ENCODE data around the gene FAM168A. TPM values are rescaled to one million over a fixed set of nuclear protein-coding genes. Genes with fewer than 3 reads are reported as not detected.

Gene FAM168A
- total RNA-seq, 1 donor: 28.2 TPM

GRCh38 chr11:73538381-73538872 lies 59.5 kb downstream of the FAM168A start:
- no peaks in the 10 kb centered on the region for H3K9me3 ChIP-seq (ENCODE audit: low read depth, low read length)
- H3K27me3 ChIP-seq (ENCODE audit: insufficient read depth, low read length): no peaks in the 10 kb centered on the region
- peaks cover 4% of the 10 kb centered on the region for H3K4me1 ChIP-seq (ENCODE audit: insufficient read depth, low read length)
- no peaks in the 10 kb centered on the region for H3K36me3 ChIP-seq (ENCODE audit: insufficient read depth, low read length)
- H3K27ac ChIP-seq (ENCODE audit: low read depth, low read length): no peak overlapping the region
- H3K4me2 ChIP-seq (ENCODE audit: insufficient read depth, low read length): no peak overlapping the region
- H2AFZ ChIP-seq (ENCODE audit: low read length): no peak overlapping the region
- peak; percentile 47 for DNase-seq (ENCODE audit: insufficient read length, low spot score, missing footprints)
- peaks cover 34% of the 10 kb centered on the region for H4K20me1 ChIP-seq (ENCODE audit: insufficient read depth, low read length)
- H3K79me2 ChIP-seq (ENCODE audit: insufficient read depth, low read length): peaks cover 22% of the 10 kb centered on the region
- TF ChIP-seq CTCF (IDR thresholded peaks at IDR 0.05; ENCODE audit: extremely low read depth, low read depth, low read length): no peak
- H3K4me3 ChIP-seq (ENCODE audit: insufficient read depth, low read length): no peak overlapping the region

- H3K36me3 ChIP-seq (ENCODE audit: insufficient read depth, low read length): no peaks in the 10 kb centered on the region
- H3K79me2 ChIP-seq (ENCODE audit: insufficient read depth, low read length): peaks cover 22% of the 10 kb centered on the region
- DNase-seq (ENCODE audit: insufficient read length, low spot score, missing footprints): no peak
- no peak overlapping the region for H3K4me2 ChIP-seq (ENCODE audit: insufficient read depth, low read length)
- no peak for TF ChIP-seq CTCF (IDR thresholded peaks at IDR 0.05; ENCODE audit: extremely low read depth, low read depth, low read length)
- H2AFZ ChIP-seq (ENCODE audit: low read length): no peak overlapping the region
- H3K4me1 ChIP-seq (ENCODE audit: insufficient read depth, low read length): peaks cover 4% of the 10 kb centered on the region
- H3K4me3 ChIP-seq (ENCODE audit: insufficient read depth, low read length): no peak overlapping the region
- H3K27me3 ChIP-seq (ENCODE audit: insufficient read depth, low read length): no peaks in the 10 kb centered on the region
- no peaks in the 10 kb centered on the region for H3K9me3 ChIP-seq (ENCODE audit: low read depth, low read length)
- H4K20me1 ChIP-seq (ENCODE audit: insufficient read depth, low read length): peaks cover 34% of the 10 kb centered on the region
- no peak overlapping the region for H3K27ac ChIP-seq (ENCODE audit: low read depth, low read length)
Measured at GRCh38 chr11:73537969-73538368, 59.9 kb downstream of the FAM168A start.

- H3K27ac ChIP-seq (ENCODE audit: low read depth, low read length): no peak overlapping the region
- no peak for DNase-seq (ENCODE audit: insufficient read length, low spot score, missing footprints)
- TF ChIP-seq CTCF (IDR thresholded peaks at IDR 0.05; ENCODE audit: extremely low read depth, low read depth, low read length): no peak
- H3K4me1 ChIP-seq (ENCODE audit: insufficient read depth, low read length): peaks cover 4% of the 10 kb centered on the region
- H3K27me3 ChIP-seq (ENCODE audit: insufficient read depth, low read length): no peaks in the 10 kb centered on the region
- no peak overlapping the region for H3K4me2 ChIP-seq (ENCODE audit: insufficient read depth, low read length)
- H3K4me3 ChIP-seq (ENCODE audit: insufficient read depth, low read length): no peak overlapping the region
- H2AFZ ChIP-seq (ENCODE audit: low read length): no peak overlapping the region
- no peaks in the 10 kb centered on the region for H3K9me3 ChIP-seq (ENCODE audit: low read depth, low read length)
- H3K36me3 ChIP-seq (ENCODE audit: insufficient read depth, low read length): no peaks in the 10 kb centered on the region
- peaks cover 22% of the 10 kb centered on the region for H3K79me2 ChIP-seq (ENCODE audit: insufficient read depth, low read length)
- peaks cover 26% of the 10 kb centered on the region for H4K20me1 ChIP-seq (ENCODE audit: insufficient read depth, low read length)
Measured at GRCh38 chr11:73536961-73537360, 61.0 kb downstream of the FAM168A start.

GRCh38 chr11:73532310-73532709 lies 65.6 kb downstream of the FAM168A start:
- DNase-seq (ENCODE audit: insufficient read length, low spot score, missing footprints): no peak
- H3K79me2 ChIP-seq (ENCODE audit: insufficient read depth, low read length): peaks cover 11% of the 10 kb centered on the region
- H4K20me1 ChIP-seq (ENCODE audit: insufficient read depth, low read length): peaks cover 21% of the 10 kb centered on the region

More at GRCh38 chr11:73532310-73532709, 65.6 kb downstream of the FAM168A start:
- Histone ChIP-seq H3K4me1 (ENCODE audit: insufficient read depth, low read length) (peaks cover 2% of the 10 kb centered on the region), H3K36me3 (ENCODE audit: insufficient read depth, low read length) (no peaks in the 10 kb centered on the region), H3K4me2 (ENCODE audit: insufficient read depth, low read length) (no peak overlapping the region), H2AFZ (ENCODE audit: low read length) (no peak overlapping the region), H3K9me3 (ENCODE audit: low read depth, low read length) (no peaks in the 10 kb centered on the region), H3K27ac (ENCODE audit: low read depth, low read length) (no peak overlapping the region), H3K27me3 (ENCODE audit: insufficient read depth, low read length) (no peaks in the 10 kb centered on the region), H3K4me3 (ENCODE audit: insufficient read depth, low read length) (no peak overlapping the region)
- no peak for TF ChIP-seq CTCF (IDR thresholded peaks at IDR 0.05; ENCODE audit: extremely low read depth, low read depth, low read length)

All from osteoblast (primary cell).